Fibroblast of upper back skin (primary cell): ENCODE results near the gene CHRNA10.
A peak's percentile ranks its signal among the peaks of the same experiment; 100 is the strongest.

ENCODE experiments used
- DNase-seq: peaks from one replicate; pipeline ENCODE4 v3.0.0-alpha.2; 2013

The CHRNA10 gene, protein sequence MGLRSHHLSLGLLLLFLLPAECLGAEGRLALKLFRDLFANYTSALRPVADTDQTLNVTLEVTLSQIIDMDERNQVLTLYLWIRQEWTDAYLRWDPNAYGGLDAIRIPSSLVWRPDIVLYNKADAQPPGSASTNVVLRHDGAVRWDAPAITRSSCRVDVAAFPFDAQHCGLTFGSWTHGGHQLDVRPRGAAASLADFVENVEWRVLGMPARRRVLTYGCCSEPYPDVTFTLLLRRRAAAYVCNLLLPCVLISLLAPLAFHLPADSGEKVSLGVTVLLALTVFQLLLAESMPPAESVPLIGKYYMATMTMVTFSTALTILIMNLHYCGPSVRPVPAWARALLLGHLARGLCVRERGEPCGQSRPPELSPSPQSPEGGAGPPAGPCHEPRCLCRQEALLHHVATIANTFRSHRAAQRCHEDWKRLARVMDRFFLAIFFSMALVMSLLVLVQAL

DNA sequence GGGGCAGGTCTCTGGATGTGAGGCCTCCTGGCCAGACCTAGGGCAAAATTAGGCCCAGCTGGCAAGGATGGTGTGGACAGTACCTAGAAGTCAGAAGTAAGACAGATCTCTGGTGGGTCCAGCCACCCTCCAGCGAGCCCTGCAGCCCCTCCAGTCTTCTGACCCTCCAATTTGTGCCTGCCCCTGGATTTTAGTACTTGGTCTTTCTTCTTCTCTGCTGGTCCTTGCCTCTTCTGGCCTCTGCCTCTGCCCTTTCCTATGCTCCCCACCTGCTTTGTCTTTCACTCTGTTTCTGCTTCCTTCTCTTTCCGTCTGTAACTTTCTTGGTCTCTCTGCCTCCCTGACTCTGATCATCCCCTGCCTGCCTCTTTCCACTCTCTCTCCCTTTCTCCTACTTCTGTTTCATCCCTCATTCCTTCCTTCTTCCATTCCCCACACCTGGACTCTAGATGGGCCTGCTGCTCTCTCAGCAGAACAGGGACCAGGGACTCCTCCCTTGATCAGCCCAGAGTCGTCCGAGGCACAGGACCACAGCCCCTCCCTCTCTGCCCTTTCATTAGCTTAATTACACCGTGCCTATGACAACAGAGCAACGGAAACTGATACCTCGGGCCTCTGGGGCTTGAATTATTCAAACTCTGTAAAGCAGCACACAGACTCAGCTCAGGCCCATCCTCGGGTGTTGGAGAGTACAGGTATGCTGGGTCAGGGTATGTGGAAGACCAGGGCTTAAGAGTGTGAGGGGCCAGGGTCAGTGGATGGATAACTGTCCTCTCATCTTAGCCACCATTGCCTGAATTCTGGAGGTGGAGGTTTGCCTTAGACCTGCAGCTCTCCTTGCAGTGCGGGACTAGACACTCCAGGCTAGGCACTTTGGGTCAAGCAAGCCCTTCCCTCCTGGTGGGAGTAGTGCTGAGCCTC is at the start of gene CHRNA10:
Gene CHRNA10, minus strand, starts transcription at position 51 of the 921 bp plus-strand sequence. CDS start 72 bp downstream, outside the sequence.
- DNase-seq = no peak

DNA sequence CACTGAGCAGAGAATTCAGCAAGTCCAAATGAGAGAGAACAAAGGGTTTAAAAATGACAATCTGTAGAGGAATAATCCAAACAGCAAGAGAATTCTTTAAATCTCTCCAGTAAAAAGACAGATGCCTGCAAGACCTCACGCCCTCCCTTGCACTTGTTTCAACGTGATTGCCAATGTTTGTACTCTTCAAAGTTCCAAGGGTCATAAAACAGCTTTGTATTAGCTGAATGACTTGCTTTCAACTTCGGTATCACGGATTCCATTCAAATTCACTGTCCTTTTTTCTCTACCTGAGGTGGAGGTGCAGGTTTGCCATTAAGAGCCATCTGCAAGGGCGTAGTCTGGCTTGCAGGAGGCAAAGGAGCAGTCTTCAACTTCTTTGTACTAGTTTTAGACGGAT is 41.1 kb upstream of the CHRNA10 start:
- DNase-seq = no peak

DNA sequence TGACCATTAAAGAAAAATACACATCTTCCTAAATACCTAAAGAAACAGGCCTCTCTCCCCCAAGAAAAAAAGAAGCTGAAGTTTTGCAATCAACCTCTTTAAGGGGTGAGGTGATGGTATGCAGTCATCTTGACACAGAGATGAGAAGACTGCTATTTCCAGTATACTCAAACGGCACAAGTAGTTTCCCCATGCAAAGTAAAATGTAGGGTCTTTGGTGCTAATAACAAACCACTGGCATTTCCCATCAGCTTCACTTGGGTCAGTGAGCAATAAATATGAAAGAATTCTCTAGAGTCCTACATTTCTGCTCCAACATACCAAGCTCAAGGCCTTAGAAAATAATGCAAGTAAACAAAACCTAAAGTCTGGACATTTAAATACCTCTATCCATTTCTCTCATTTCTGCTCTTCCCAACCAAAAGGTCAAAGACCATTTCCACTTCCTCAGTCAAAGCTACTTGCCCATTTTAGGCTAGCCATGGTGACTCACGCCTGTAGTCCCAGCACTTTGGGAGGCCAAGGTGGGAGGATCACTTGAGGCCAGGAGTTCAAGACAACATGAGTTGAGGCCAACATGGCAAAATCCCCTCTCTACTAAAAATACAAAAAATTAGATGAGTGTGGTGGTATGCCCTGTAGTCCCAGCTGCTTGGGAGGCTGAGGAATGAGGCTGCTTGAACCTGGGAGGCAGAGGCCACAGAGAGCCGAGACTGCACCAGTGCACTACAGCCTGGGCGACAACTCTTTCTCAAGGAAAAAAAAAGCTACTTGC is 39.5 kb upstream of the CHRNA10 start:
- DNase-seq = peak; percentile 45

DNA sequence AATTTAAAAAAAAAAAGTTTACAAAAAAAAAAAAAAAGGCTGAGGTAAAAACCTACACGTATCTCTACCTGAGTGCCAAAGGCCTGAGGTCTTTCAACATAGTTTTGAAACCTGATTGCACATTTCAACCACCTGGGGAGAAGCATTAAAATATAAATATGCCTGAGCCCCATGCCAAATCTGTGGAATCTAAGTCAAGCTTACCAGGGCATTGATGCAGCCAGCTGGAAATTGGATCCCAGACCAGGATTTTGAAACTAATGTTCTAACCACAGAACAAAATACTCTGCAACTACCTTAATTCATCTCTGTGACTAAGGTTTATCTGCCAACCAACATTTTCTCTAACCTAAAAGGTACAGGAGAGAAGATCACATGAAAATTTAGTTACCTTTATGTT is 38.8 kb upstream of the CHRNA10 start:
- peak; percentile 37 for DNase-seq

DNA sequence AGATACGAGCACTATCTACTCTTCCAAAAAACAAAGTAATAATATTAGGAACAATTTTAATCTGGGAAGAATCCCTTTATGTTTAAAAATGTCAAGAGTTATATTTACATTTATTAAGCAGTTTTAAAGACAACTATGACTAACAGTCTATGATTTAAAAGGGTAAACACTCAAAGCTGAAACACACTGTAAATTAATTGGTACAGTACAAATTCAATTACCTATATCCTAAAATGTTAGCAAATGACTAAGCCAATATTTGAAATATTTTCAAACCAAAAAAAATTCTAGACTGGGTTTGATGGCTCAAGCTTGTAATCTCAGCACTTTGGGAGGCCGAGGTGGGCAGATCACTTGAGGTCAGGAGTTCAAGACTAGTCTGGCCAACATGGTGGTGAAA is 36.0 kb upstream of the CHRNA10 start:
- peak; percentile 21 for DNase-seq

DNA sequence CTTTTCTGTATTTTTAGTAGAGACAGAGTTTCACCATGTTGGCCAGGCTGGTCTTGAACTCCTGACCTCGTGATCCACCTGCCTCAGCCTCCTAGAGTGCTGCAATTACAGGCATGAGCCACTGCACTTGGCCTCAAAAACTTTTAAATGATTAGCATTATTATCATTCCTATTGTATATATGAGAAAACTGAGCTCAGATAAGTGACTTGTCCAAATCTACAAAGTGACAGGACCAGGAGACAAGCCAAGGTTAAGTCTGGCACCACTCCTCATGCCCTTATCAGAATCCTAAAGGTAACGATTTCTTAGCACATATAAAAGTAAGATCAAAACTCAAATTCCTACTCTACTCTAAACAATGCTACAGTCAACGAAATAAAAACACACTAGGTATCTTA is 32.2 kb upstream of the CHRNA10 start:
- DNase-seq = no peak

DNA sequence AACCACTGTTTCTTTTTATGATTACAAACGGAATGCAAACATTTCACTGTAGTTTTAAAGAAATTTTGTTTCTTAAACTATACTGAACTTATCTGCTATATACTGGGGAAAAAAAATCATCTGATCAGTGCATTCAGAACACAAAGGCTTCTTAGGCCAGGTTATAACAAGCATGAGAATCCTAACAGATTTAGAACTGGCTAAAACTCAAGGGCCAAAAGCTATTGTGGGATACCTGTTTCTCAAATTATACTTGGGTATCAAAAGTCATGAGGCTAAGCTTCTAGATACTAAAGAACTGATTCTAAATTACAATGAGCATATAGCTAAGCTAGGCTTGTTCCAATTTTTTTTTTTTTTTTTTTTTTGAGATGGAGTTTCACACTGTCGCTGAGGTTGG is 29.7 kb upstream of the CHRNA10 start:
- no peak for DNase-seq

DNA sequence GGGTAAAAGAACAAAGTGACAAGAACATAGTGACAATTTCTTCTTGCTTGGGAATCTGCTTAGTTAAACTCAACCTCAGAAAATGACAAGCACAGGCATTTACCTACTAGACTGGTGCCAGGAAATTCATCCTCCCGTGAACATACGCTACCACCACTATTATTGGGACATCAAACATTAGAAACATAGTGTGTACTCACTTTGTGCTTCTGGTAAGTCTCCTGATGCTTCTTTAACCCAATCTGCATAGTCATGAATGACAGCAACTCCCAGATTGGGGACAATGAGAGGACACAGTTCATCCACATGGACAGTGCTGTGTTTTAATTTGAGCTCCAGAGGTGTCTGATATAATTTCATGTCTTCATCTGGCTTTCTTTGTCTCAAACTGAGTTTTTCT is 29.2 kb upstream of the CHRNA10 start:
- DNase-seq = no peak

DNA sequence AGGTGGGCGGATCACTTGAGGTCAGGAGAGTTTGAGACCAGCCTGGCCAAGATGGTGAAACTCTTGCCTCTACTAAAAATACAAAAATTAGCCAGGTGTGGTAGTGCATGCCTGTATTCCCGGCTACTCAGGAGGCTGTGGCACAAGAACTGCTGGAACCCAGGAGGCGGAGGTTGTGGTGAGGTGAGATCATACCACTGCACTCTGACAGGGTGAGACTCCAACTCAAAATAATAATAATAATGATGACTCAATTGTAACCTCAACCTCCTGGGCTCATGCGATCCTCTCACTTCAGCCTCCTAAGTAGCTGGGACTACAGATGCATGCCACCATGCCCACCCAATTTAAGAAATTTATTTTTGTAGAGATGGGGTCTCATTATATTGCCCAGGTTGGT is 15.6 kb upstream of the CHRNA10 start:
- no peak for DNase-seq

DNA sequence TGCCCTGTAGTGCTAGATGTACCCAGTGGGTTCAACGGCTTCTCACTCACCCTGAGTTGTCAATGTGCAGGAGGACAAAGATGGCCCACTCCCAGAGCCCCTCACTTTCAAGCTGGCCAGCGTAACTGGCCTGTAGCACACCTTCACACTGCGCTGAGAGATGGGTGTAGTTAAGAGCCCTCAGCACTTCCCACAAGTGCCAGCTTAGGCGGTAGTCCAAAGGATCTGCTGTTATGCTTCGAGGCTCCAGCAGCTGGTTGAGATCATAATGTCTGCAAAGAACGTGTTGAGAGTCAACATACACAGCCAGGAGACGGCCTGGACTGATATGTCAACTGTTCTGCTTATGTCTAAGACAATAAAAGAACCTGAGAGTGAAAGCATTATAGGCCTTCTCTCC is 14.7 kb upstream of the CHRNA10 start:
- DNase-seq = no peak

DNA sequence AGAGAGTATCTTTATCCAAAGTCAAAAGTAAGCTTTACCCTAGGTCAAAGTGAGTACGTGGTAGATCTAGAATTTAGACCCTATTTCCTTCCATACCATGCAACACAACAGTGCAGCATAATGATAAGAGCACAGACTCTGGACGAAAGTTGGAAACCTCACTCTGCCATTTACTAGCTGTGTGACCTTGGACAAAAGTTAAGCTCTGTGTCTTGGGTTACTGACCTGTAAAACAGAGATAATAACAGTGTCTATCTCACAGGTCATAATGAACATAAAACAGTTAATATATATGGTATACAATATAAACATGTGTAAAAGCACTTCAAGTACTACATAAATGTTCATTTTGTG is 13.6 kb upstream of the CHRNA10 start:
- DNase-seq = no peak

DNA sequence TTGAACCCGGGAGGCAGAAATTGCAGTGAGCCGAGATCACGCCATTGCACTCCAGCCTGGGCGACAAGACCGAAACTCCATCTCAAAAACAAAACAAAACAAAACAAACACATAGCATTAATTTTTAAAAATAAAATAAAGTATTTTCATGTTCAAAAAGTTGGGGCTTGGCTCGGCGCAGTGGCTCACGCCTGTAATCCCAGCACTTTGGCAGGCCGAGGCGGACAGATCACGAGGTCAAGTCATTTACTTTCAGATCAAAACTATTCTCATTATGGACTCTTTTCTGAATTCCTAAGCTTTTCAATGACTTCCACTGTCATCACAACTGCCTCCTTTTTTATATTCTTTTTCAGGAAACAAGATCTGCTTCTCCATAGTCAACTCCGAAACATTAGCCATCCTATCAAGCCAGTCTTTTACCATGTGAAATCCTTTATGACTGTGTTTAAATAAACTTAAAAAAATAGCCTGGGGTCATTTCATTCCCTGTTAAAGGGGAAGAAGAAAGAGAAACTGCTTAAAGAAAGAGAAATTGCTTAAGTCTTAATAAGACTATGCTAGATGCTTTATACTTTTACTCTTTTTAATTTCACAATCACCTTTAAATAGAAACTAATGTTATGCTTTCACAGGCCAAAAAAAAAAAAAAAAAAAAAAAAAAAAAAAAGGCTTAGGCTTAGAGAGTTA is 13.1 kb upstream of the CHRNA10 start:
- DNase-seq = no peak

DNA sequence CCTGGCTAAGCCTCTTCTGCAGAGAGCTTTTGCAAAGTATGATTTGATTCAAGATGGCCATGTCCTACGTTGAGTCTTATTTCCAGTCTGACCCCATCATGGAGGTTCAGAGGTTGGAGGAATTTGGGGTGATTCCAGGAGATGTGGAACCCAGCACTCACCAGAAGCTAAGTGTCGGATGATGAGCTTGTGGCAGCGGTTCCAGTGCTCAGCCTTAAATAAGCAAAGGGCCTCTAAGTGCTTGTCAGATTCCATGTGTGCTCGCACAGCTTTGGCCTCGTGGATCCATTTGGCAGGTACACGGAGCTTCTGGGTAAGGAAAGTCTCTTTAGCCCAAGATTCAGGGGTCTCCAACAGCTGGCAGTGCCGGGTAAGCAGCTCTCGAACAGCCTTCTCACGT is 11.9 kb upstream of the CHRNA10 start:
- no peak for DNase-seq

DNA sequence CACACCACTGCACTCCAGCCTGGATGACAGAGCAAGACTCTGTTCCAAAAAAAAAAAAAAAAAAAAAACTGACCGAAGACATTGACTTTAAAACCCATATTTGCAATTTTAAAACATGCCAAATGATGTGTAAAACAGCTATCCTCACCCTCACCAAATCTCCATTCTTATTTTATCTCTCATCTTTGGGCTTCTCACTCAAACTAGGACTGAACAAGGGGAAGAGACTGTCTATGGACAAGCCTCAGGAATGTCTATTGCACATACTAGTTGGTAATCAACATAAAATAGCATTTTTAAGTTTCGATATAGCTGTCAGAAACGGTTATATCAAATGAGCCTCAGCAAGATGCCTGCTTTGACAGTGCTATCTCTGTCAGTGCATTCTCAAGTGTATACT is 7.9 kb upstream of the CHRNA10 start:
- DNase-seq = no peak

DNA sequence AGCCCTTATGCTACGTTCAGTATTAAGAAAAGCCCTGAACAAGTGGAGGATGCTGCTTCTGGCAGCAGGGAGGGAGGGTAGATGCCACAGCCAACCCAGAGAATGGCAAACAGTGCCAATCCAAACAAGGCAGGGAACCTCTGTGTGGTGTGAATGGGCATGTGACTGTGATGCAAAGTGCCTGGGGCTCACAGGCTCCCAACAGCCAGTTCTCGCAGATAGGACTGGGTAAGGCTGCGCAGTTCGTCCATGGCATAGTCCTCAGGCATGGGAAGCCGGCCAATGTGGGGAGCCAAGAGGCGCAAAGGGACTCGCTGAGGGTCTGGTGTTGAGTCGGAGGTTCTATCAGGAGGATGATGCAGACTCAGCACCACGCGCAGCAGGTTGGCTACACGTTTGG is 4.8 kb upstream of the CHRNA10 start:
- DNase-seq = no peak

DNA sequence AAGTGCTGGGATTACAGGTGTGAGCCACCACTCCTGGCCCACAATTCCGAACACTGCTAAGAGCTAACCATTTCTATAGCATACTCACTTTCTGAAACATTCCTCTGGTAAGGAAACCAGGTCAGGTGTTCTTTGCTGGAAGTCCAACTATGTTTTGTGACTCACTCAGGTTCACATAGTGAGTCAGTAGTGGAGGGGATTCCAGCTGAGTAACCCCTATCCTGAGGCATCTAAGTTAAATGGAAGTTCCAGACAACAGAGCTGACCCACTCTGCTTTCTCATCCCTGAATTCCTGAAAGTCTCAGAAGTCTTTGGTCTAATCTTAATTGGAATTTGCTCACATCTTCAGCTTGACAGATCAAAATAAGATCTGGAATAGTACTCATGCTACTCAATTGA is 3.0 kb upstream of the CHRNA10 start:
- DNase-seq = peak; percentile 62

DNA sequence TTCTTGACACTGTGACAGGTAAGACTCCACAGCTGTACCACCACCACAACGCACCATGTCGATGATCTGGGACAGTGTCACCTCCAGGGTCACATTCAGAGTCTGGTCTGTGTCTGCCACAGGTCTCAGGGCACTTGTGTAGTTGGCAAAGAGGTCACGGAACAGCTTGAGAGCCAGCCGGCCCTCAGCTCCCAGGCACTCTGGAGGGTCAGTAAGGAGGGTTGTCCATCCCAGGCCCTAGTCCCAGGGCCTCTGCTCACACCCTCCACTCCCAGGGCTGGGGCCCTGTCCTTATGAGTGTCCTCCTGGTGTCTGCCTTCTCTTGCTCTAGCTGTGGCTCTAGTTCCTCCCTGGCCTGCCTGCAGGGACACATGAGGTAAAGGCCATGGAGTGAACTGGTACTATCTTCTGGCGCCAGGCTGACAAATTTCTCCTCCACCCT is 1.4 kb downstream of the CHRNA10 start:
- DNase-seq = no peak

DNA sequence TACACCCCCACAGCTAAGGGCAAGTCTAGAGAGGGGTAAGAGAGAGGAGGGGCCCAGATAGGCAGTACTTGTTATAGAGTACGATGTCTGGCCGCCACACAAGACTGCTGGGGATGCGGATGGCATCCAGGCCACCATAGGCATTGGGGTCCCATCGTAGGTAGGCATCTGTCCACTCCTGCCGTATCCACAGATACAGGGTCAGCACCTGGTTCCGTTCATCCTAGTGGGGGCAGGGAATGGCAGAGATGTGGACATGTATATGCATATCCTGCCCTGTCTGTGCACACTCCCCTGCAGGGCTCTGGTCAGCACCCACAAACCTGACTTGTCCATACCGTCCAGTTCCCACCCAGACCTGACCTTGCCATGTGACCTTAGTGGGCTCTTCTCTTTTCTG is 2.1 kb downstream of the CHRNA10 start:
- no peak for DNase-seq

DNA sequence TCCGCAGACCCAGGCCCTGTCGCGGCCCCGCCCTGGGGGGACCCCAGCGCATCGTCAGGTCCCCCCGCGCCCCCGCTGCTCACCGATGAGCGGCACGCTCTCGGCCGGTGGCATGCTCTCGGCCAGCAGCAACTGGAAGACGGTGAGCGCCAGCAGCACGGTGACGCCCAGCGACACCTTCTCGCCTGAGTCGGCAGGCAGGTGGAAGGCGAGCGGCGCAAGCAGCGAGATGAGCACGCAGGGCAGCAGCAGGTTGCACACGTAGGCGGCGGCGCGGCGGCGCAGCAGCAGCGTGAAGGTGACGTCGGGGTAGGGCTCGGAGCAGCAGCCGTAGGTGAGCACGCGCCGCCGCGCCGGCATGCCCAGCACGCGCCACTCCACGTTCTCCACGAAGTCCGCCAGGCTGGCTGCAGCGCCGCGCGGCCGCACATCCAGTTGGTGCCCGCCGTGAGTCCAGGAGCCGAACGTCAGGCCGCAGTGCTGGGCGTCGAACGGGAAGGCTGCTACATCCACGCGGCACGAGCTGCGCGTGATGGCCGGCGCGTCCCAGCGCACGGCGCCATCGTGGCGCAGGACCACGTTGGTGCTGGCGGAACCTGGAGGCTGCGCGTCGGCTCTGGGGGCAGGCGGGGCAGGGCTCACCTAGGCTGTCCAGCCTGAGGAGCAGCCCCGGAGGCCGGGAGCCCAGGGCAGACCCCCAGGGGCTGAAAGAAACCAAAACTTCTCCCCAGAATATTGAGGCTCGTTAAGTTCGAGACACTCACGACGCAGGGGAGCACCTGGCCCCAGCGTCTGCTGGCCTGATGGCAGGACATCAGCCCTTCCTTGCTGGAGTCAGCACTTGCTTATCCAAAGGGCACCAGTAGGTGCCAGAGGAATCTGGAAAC is 3.8 kb downstream of the CHRNA10 start:
- no peak for DNase-seq

DNA sequence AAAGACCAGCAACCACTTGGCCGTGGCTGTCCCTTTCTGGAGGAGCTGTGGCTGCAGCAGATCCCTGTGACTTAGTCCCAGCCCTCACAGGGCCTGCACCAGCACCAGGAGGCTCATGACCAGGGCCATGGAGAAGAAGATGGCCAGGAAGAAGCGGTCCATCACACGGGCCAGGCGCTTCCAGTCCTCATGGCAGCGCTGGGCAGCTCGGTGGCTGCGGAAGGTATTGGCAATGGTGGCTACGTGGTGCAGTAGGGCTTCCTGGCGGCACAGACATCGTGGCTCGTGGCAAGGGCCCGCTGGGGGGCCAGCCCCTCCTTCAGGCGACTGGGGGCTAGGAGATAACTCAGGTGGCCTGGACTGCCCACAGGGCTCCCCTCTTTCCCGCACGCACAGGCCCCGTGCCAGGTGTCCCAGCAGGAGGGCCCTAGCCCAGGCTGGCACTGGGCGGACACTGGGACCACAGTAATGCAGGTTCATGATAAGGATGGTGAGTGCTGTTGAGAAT is 5.1 kb downstream of the CHRNA10 start:
- DNase-seq = no peak

DNA sequence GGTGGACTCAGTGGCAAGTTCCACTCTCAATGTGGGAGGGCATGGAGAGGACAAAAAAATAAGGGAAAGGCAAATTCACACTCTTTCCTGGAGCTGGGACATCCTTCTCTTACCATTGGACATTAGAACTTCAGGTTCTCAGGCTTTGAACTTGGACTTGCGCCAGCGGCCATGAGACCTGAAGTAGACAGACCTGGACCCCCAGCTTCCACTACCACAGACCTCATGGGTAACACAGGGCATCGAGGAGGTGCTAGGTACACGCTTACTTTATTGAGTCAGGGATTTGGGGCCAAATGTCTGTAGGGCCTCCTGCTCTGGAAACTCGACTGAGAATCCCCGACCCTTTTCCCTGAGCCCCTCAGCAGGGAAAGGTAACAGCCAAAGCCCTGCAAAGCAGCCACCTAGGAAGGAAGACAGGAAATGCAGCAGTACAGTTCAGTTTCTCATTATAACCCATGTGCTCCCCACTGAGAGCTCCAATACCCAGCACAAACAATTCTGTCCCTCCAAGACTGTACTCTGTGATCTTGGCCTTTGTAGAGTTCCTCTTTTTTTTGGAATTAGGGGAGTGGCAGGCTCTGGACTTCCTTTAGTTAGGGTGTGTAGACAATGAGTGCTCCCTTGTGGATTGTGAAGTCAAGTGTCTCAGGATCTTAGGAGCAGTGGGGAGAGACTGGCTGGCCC is 5.7 kb downstream of the CHRNA10 start:
- no peak for DNase-seq
